ENCODE results near the gene RARG. TPM values are rescaled to one million over a fixed set of nuclear protein-coding genes. Genes with fewer than 3 reads are reported as not detected.

The RARG gene
- total RNA-seq, 1 donor from 2014 or later: 6.1 TPM

- H3K36me3 ChIP-seq (ENCODE audit: control insufficient read depth, insufficient read depth, low read length): peaks cover 8% of the 10 kb centered on the region
- no peak for DNase-seq (ENCODE audit: low read depth)
- no peak overlapping the region for H3K4me3 ChIP-seq (ENCODE audit: low read depth, low read length)
- TF ChIP-seq CTCF (IDR thresholded peaks at IDR 0.05; ENCODE audit: insufficient read depth, low read length, poor library complexity, severe bottlenecking): no peak
- no peaks in the 10 kb centered on the region for H3K27me3 ChIP-seq (ENCODE audit: control insufficient read depth, insufficient read depth, low read length)
Observed at GRCh38 chr12:53186745-53187144, 45.3 kb downstream of the RARG start.

GRCh38 chr12:53185582-53186153, 46.3 kb downstream of the RARG start:
- Histone ChIP-seq H3K36me3 (ENCODE audit: control insufficient read depth, insufficient read depth, low read length) (peaks cover 8% of the 10 kb centered on the region), H3K27me3 (ENCODE audit: control insufficient read depth, insufficient read depth, low read length) (no peaks in the 10 kb centered on the region), H3K4me3 (ENCODE audit: low read depth, low read length) (no peak overlapping the region)
- no peak for DNase-seq (ENCODE audit: low read depth)
- no peak for TF ChIP-seq CTCF (IDR thresholded peaks at IDR 0.05; ENCODE audit: insufficient read depth, low read length, poor library complexity, severe bottlenecking)

GRCh38 chr12:53184828-53185227, 47.2 kb downstream of the RARG start:
- DNase-seq (ENCODE audit: low read depth): no peak
- no peak overlapping the region for H3K4me3 ChIP-seq (ENCODE audit: low read depth, low read length)
- H3K36me3 ChIP-seq (ENCODE audit: control insufficient read depth, insufficient read depth, low read length): peaks cover 8% of the 10 kb centered on the region
- TF ChIP-seq CTCF (IDR thresholded peaks at IDR 0.05; ENCODE audit: insufficient read depth, low read length, poor library complexity, severe bottlenecking): no peak
- no peaks in the 10 kb centered on the region for H3K27me3 ChIP-seq (ENCODE audit: control insufficient read depth, insufficient read depth, low read length)

- no peaks in the 10 kb centered on the region for H3K27me3 ChIP-seq (ENCODE audit: control insufficient read depth, insufficient read depth, low read length)
- peaks cover 8% of the 10 kb centered on the region for H3K36me3 ChIP-seq (ENCODE audit: control insufficient read depth, insufficient read depth, low read length)
- no peak for DNase-seq (ENCODE audit: low read depth)
- TF ChIP-seq CTCF (IDR thresholded peaks at IDR 0.05; ENCODE audit: insufficient read depth, low read length, poor library complexity, severe bottlenecking): no peak
- no peak overlapping the region for H3K4me3 ChIP-seq (ENCODE audit: low read depth, low read length)
Observed at GRCh38 chr12:53182903-53183302, 49.1 kb downstream of the RARG start.

DNA sequence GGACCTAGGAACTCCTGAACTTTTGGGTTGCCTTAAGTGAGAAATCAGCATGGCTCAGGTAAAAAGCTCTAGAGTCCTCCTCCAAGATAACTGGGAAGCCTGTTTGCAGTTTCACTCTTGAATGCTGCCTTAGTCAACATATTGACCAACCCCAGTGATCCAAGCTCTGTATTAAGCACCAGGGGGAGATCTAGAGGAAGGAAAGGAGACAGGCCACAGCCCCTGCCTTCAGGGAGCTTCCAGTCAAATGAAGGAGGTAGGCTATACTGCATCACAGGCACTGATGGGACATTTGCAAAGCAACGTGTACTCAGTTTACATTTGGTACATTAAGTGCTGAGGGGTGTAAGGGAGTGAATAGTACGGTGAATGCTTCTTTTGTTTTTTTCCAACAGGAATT, 50.1 kb downstream of the RARG start:
- peaks cover 5% of the 10 kb centered on the region for H3K36me3 ChIP-seq (ENCODE audit: control insufficient read depth, insufficient read depth, low read length)
- DNase-seq (ENCODE audit: low read depth): no peak
- no peak for TF ChIP-seq CTCF (IDR thresholded peaks at IDR 0.05; ENCODE audit: insufficient read depth, low read length, poor library complexity, severe bottlenecking)
- peak overlapping the region; percentile 80 for H3K4me3 ChIP-seq (ENCODE audit: low read depth, low read length)
- no peaks in the 10 kb centered on the region for H3K27me3 ChIP-seq (ENCODE audit: control insufficient read depth, insufficient read depth, low read length)

Data from kidney epithelial cell (primary cell).